ENCODE measurements around the gene TOP3B.

Gene TOP3B

GRCh38 chr22:21961886-21962654 lies 20.5 kb downstream of the TOP3B start:
- TF ChIP-seq CTCF (IDR thresholded peaks at IDR 0.05), result no peak
- Histone ChIP-seq H3K27ac (no peak overlapping the region), H3K4me3 (no peak overlapping the region)
- DNase-seq (ENCODE audit: low spot score), result no peak

- TF ChIP-seq CTCF (IDR thresholded peaks at IDR 0.05), result no peak
- H3K27ac ChIP-seq, result no peak overlapping the region
These were observed 21.3 kb downstream of the TOP3B start for GRCh38 chr22:21961127-21961867.

GRCh38 chr22:21960200-21961126 lies 22.1 kb downstream of the TOP3B start:
- no peak overlapping the region for H3K27ac ChIP-seq
- no peak for TF ChIP-seq CTCF (IDR thresholded peaks at IDR 0.05)
- no peak for DNase-seq (ENCODE audit: low spot score)
- H3K4me3 ChIP-seq, result no peak overlapping the region

More at GRCh38 chr22:21961127-21961867, 21.3 kb downstream of the TOP3B start:
- no peak overlapping the region for H3K4me3 ChIP-seq
- DNase-seq (ENCODE audit: low spot score), result no peak

- TF ChIP-seq CTCF (IDR thresholded peaks at IDR 0.05), result no peak
- DNase-seq (ENCODE audit: low spot score), result no peak
- Histone ChIP-seq H3K4me3 (no peak overlapping the region), H3K27ac (no peak overlapping the region)
These were observed 23.1 kb downstream of the TOP3B start for GRCh38 chr22:21959274-21960074.

GRCh38 chr22:21958360-21959273 lies 24.0 kb downstream of the TOP3B start:
- Histone ChIP-seq H3K4me3 (no peak overlapping the region), H3K27ac (no peak overlapping the region)
- no peak for TF ChIP-seq CTCF (IDR thresholded peaks at IDR 0.05)
- no peak for DNase-seq (ENCODE audit: low spot score)
